Thoracic aorta (tissue), 2 donors: Measurements from ENCODE around the gene JPT2. TPM values are rescaled to one million over a fixed set of nuclear protein-coding genes. Genes with fewer than 3 reads are reported as not detected.
"Not testable (repeated sequence)": the region's sequence is repeated elsewhere in the genome, so short reads cannot be mapped to it uniquely, and the experiment has no call there.

Source experiments
- ATAC-seq: fragments of 150-250 bp; one replicate; pipeline ENCODE4 v1.8.0; 2017; ENCODE audit warnings: low read depth; ENCODE audit not compliant: insufficient number of reproducible peaks, low FRiP score
- DNase-seq: peaks from one replicate; pipeline ENCODE4 v3.0.0-alpha.2; 2020; ENCODE audit warnings: low spot score
- H3K27ac ChIP-seq, 2 donors: fragments of 200-600 bp; sonication (generic); 1 replicate in 1 of 2; 2 replicates in 1 of 2; pipeline ENCODE4 v1.5.1; 2016; ENCODE audit warnings: mild to moderate bottlenecking in 2 of 2, moderate library complexity in 2 of 2
- H3K27me3 ChIP-seq: fragments of 200-600 bp; sonication (generic); replicated peaks from 2 replicates; pipeline ENCODE4 v1.6.0; 2016; ENCODE audit warnings: mild to moderate bottlenecking; ENCODE audit not compliant: insufficient read depth
- H3K36me3 ChIP-seq: fragments of 200-600 bp; sonication (generic); one replicate; pipeline ENCODE4 v1.5.1; 2016
- H3K4me1 ChIP-seq, 2 donors: fragments of 200-600 bp; sonication (generic); 1 replicate in 1 of 2; 2 replicates in 1 of 2; pipeline versions ENCODE4 v1.5.1 to v1.6.0; 2016; ENCODE audit warnings: low read depth in 2 of 2, mild to moderate bottlenecking in 1 of 2; ENCODE audit not compliant: control insufficient read depth in 1 of 2
- H3K4me3 ChIP-seq: fragments of 200-600 bp; sonication (generic); 2 replicates; pipeline ENCODE4 v1.5.1; 2016; ENCODE audit warnings: mild to moderate bottlenecking
- H3K9me3 ChIP-seq: fragments of 200-600 bp; sonication (generic); 2 replicates; pipeline ENCODE4 v1.5.1; 2016
- CTCF ChIP-seq: fragments of 200-600 bp; sonication (generic); IDR thresholded peaks from one replicate; pipeline ENCODE4 v1.5.1; 2019; ENCODE audit warnings: antibody characterized with exemption
- total RNA-seq, 2 donors: library from RNA; depleted of rRNA; stranded (reverse); fragments of >200 nt; gene quantifications; one replicate each; pipeline versions ENCODE4 v1.1.0 to v1.2.3, GENCODE V29; 2016

Gene JPT2
- total RNA-seq, 2 donors from 2014 or later = 17.1 to 26.1 TPM

DNA sequence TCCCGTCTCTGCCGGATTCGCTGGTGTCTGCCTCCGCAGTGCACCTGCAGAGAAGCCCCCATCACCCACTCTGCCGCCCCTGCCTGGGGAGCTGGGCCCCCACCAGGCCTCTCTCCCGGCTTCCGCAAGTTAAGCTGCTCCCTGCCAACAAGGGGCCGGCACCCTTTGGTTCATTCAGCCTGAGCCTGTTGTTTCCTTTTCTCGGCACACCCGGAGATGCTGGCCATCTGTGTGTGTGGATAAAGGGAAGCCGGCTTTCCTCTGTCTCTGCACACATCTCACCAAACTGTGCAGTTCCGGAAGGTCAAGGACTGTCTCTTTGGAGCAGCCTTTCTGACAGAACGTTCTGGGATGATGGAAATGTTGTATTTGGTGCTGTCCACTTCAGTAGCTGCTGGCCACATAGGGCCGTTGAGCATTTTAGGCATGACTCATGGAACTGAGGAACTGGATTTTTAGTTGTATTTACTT, 34.7 kb downstream of the JPT2 start:
- Histone ChIP-seq H3K36me3 (no peaks in the 10 kb centered on the region), H3K9me3 (no peaks in the 10 kb centered on the region), H3K27ac (no peak overlapping the region), H3K4me3 (peak overlapping the region; percentile 42), H3K27me3 (no peaks in the 10 kb centered on the region), H3K4me1 (peaks cover 11 to 28% of the 10 kb centered on the region in 2 donors)
- DNase-seq = no peak
- no peak for ATAC-seq
- no peak for TF ChIP-seq CTCF

DNA sequence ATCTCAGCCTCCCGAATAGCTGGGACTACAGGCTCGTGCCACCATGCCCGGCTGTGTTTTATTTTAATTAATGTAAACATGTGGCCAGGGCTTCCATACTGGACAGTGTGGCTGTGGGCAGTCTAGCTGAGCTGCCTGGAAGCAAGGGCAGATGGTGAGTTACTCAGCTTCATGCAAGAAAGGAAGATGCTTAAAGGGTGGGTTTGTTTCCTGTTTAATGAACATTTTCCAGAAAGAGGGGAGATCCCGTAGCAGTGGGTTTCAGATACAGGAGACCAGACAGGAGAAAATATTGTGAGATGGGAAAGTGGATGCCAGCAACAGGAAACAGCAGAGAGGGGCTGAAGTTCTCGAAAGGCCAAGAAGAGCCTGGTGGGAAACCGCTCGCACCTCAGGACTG, 35.3 kb downstream of the JPT2 start:
- H3K4me1 ChIP-seq = peaks cover 6 to 23% of the 10 kb centered on the region in 2 donors

GRCh38 chr16:1713933-1714332, 35.9 kb downstream of the JPT2 start:
- H3K27me3 ChIP-seq = no peaks in the 10 kb centered on the region

More for the DNA sequence above, 35.3 kb downstream of the JPT2 start:
- Histone ChIP-seq H3K36me3 (no peaks in the 10 kb centered on the region), H3K27me3 (no peaks in the 10 kb centered on the region), H3K4me3 (no peak overlapping the region), H3K27ac (no peak overlapping the region), H3K9me3 (no peaks in the 10 kb centered on the region)
- ATAC-seq (no peak), DNase-seq (no peak)
- TF ChIP-seq CTCF = no peak

DNA sequence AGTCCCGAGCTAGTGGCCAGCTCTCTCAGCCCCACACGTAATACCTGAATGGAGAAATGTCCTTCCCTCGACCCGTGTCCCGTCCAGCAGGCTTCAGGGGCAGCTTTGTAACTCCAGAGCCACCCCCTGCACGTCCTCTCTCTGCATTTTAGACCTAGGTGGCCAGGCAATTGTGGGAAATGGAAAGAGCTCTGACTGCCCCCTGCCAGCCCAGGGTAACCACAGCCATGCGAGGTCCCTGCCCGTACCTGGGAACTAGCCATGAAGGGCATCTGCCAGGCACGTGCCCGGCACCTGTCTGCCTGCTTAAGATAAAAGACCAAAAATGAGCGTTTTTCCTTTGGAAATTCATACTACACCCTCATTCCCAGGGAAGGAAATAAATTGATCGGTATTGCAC, 37.1 kb downstream of the JPT2 start:
- ATAC-seq (no peak), DNase-seq (no peak)
- H3K9me3 ChIP-seq = no peaks in the 10 kb centered on the region
- H3K4me3 ChIP-seq = no peak overlapping the region
- H3K27me3 ChIP-seq = no peaks in the 10 kb centered on the region
- no peak overlapping the region for H3K27ac ChIP-seq
- no peak for TF ChIP-seq CTCF
- no peaks in the 10 kb centered on the region for H3K36me3 ChIP-seq
- H3K4me1 ChIP-seq = peaks cover 6 to 12% of the 10 kb centered on the region in 2 donors

More at GRCh38 chr16:1713933-1714332, 35.9 kb downstream of the JPT2 start:
- no peaks in the 10 kb centered on the region for H3K9me3 ChIP-seq
- no peak overlapping the region for H3K27ac ChIP-seq
- peaks cover 6 to 20% of the 10 kb centered on the region in 2 donors for H3K4me1 ChIP-seq
- H3K4me3 ChIP-seq = no peak overlapping the region
- DNase-seq (no peak), ATAC-seq (no peak)
- no peak for TF ChIP-seq CTCF
- no peaks in the 10 kb centered on the region for H3K36me3 ChIP-seq

DNA sequence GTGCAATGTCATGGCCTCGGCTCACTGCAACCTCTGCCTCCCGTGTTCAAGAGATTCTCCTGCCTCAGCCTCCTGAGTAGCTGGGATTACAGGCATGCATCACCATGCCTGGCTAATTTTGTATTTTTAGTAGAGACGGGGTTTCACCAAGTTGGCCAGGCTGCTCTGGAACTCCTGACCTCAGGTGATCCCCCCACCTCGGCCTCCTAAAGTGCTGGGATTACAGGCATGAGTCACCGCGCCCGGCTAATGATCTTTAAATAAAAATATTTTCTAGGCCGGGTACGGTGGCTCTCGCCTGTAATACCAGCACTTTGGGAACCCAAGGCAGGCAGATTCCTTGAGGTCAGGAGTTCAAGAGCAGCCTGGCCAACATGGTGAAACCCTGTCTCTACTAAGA, 40.2 kb downstream of the JPT2 start:
- not testable (repeated sequence) for ATAC-seq, DNase-seq, H3K9me3 ChIP-seq, H3K4me3 ChIP-seq, H3K36me3 ChIP-seq, H3K27ac ChIP-seq, H3K27me3 ChIP-seq
- peaks cover 11 to 22% of the 10 kb centered on the region in 2 donors for H3K4me1 ChIP-seq

DNA sequence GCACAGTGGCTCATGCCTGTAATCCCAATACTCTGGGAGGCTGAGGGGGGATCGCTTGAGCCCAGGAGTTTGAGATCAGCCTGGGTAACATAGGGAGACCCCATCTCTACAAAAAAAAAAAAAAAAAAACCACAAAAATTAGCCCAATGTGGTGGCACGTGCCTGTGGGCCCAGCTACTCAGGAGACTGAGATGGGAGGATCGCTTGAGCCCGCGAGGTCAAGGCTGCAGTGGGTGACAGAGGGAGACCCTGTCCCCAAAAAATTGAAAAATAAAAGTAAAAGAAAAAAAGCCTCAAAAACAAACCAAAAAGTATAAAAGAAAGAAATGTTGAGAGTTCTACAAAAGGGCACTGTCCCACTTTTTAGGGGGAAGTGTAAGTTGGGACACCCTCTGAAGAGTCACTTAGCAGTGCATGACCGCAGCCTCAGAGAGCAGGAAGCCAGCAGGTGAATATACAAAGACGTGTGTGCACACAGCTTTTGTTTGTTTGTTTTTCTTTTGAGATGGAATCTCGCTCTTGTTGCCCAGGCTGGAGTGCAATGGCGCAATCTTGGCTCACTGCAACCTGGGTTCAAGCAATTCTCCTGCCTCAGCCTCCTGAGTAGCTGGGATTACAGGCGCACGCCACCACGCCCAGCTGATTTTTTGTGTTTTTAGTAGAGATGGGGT, 41.6 kb downstream of the JPT2 start:
- H3K27me3 ChIP-seq, DNase-seq, H3K9me3 ChIP-seq, ATAC-seq, H3K36me3 ChIP-seq, H3K27ac ChIP-seq, H3K4me3 ChIP-seq: not testable (repeated sequence)
- H3K4me1 ChIP-seq = peaks cover 14 to 22% of the 10 kb centered on the region in 2 donors
